Measurements from ENCODE around the gene PPP4R2.

DNA sequence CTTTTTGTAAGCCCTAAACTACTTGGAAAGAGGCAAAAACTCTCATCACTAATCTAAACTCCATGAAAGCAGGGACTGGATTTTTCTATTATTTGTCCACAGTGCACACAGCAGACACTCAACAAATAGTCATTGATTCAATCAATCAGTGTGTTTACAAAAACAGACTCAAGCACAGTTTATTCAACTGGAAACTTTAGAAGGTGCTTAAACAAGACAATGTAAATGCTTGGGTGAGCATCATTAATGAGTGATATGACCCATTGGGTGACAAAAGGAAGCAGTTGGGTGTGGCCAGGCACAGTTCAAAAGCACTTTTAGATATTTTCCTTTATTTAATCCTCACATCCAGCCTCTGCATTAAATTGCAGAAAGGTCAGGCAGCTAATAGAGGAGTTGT, 32.0 kb upstream of the PPP4R2 start:
- TF ChIP-seq POLR2A (IDR thresholded peaks at IDR 0.05), result no peak
- TF ChIP-seq, protein P1, sequence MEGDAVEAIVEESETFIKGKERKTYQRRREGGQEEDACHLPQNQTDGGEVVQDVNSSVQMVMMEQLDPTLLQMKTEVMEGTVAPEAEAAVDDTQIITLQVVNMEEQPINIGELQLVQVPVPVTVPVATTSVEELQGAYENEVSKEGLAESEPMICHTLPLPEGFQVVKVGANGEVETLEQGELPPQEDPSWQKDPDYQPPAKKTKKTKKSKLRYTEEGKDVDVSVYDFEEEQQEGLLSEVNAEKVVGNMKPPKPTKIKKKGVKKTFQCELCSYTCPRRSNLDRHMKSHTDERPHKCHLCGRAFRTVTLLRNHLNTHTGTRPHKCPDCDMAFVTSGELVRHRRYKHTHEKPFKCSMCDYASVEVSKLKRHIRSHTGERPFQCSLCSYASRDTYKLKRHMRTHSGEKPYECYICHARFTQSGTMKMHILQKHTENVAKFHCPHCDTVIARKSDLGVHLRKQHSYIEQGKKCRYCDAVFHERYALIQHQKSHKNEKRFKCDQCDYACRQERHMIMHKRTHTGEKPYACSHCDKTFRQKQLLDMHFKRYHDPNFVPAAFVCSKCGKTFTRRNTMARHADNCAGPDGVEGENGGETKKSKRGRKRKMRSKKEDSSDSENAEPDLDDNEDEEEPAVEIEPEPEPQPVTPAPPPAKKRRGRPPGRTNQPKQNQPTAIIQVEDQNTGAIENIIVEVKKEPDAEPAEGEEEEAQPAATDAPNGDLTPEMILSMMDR (IDR thresholded peaks at IDR 0.05), result no peak
